Measurements from ENCODE around the gene S100A6.
"Not testable (repeated sequence)": the region's sequence is repeated elsewhere in the genome, so short reads cannot be mapped to it uniquely, and the experiment has no call there.

Gene S100A6

DNA sequence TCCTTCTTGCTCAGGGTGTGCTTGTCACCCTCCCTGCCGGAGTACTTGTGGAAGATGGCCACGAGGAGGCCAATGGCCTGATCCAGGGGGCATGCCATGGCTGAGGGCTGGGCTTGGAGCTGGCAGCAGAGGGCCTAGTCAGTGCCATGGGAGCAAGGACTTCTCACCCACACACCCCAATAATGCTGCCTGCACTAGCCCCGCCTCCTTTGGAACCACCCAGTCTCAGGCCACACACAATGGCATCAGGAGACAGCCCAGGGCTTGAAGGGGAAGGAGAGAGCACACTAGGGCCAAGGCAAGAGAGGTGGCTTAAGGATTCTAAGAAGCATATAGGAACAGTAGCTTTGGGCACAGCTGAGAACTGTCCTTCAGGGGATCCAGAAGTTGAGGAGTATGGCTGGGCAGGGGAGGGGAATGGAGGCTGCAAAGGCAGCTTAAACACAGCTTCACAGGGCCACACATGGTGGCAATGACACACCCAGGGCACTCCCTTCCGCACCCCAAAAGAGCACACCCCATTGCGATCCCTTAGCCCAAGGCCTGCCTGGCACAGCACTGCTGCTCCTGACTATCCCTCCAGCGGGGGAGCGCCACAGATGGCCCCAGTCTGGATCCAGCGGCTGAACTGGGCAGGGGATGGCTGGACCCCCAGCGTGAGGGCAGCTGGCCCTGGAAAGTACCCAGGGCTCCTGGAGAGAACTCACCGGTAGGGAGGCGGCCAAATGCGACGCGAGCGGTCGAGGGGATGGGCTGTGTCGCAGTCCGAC, at the start of gene S100A6:
Gene S100A6, minus strand, starts transcription at position 750 of the 770 bp plus-strand sequence. Its CDS starts 652 bp downstream, at position 98.
- peak; percentile 54 for DNase-seq

DNA sequence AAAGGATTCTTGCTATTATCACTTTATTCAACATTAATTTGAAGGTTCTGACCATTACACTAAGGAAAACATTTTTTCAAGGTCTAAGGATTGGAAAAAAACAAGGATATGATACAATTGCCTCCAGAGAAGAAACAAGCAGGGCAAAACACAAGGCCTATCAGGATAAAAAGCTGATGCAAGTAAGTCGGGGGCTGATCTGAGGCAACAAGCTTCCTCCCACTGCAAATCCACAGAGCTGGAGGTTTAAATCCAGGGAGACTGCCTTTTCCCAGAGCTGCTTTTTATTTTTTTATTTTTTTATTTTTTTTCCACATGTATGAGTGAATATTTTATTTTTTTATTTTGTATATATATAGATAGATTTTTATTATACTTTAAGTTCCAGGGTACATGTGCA, 49.2 kb upstream of the S100A6 start:
- no peak for DNase-seq

DNA sequence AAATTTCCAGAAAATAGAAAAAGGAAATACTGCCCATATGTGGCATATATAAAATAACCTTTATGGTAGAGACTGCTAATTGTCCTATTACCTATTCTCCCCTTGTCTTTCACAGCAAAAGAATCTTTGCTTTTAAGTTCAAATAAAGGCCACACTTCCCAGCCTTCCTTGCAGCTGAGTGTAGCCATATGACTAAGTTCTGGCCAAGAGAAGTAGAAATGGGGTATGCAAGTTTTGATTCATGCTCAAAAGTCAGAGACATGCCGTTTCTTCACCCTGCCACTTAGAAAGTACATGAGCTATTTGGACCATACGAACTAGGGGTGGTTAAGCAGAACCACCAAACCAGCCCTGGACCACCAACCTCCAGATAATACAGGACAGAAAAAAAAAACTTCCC, 48.2 kb upstream of the S100A6 start:
- DNase-seq = no peak

DNA sequence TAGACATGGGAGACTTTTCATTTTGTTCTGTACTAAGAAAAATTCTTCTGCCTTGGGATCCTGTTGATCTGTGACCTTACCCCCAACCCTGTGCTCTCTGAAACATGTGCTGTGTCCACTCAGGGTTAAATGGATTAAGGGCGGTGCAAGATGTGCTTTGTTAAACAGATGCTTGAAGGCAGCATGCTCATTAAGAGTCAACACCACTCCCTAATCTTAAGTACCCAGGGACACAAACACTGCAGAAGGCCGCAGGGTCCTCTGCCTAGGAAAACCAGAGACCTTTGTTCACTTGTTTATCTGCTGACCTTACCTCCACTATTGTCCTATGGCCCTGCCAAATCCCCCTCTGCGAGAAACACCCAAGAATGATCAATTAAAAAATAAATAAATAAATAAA, 47.7 kb upstream of the S100A6 start:
- not testable (repeated sequence) for DNase-seq

DNA sequence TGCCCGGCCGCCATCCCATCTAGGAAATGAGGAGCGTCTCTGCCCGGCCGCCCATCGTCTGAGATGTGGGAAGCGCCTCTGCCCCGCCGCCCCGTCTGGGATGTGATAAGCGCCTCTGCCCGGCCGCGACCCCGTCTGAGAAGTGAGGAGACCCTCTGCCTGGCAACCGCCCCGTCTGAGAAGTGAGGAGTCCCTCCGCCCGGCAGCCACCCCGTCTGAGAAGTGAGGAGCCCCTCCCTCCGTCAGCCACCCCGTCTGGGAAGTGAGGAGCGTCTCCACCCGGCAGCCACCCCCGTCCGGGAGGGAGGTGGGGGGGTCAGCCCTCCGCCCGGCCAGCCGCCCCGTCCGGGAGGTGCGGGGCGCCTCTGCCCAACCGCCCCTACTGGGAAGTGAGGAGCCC, 47.0 kb upstream of the S100A6 start:
- not testable (repeated sequence) for DNase-seq

DNA sequence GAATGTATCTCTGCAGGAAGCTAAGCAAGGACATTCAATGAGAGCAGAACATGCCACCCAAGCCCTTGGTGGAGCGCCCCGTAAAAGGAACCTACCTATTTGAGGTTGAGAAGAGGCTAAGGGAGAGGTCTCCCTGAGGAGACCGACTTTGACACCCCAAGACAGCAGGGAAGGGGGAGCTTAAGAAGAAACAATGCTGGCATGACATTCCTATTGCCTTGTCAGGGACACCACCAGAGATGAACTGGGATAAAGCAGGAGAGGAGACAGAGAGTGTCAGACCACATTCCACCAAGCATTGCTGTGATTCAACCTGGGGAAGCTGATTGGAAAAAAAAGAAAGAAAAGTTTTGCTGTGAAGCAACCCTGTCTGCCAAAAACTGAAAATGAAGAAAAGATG, 43.1 kb upstream of the S100A6 start:
- DNase-seq = no peak

DNA sequence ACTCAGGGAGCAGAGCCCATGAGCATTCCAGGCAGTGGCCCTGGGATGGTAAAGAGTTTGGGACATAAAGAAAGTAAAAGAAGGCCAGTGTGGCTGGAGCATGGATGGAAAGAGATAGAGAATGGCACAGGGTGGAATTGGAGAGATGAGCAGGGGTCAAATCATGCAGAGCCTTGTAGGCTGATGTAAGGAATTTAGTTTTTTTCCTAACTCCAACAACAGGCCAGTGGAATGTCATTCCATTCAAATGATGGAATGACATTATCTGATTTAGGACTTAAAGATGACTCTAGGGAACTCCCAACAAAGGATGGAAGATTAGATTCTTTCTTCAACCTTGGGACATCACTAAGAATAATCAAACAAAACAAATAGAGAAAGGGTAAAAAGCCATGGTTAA, 42.7 kb upstream of the S100A6 start:
- DNase-seq = no peak

DNA sequence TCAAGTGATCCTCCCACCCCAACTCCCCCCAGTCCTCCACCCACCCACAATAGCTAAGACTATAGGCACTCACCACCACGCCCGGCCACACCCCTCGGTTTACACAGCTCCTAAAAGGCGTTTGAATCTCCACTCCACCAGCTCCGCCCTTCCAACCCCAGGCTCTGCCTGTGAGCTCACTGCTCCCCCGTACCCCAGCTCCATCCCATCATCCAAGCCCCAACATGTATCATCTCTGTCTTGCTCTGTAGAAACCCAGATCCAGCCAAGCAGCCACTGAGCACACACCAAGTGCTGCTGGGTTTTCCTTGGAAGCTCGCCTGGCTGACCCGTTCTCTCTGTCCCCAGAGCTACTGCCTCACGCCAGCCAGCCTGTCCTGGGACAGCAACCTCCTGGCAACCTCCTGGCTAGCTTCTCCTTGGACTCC, 41.8 kb upstream of the S100A6 start:
- no peak for DNase-seq

DNA sequence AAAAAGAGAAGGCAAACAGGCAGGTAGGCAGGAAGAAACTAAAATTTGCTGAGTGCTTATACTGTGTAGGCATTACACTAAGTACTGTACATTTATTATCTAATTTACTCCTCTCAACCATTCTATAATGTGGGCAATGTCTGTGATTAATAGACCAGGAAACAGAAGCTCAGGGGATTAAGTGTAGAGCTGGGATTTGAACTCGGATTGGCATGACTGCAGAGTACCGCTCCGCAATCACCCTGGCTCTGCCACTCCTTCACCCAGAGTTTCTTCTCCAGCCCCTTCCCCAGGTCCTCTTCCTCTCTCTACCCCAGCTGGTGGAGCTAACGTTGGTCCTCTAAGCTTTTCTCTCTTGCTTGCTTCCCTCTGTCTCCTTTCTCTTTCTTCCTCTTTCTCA, 41.3 kb upstream of the S100A6 start:
- DNase-seq = no peak

DNA sequence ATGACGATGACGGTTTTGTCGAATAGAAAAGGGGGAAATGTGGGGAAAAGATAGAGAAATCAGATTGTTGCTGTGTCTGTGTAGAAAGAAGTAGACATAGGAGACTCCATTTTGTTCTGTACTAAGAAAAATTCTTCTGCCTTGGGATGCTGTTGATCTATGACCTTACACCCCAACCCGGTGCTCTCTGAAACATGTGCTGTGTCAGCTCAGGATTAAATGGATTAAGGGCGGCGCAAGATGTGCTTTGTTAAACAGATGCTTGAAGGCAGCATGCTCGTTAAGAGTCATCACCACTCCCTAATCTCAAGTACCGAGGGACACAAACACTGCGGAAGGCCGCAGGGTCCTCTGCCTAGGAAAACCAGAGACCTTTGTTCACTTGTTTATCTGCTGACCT, 39.7 kb upstream of the S100A6 start:
- not testable (repeated sequence) for DNase-seq

DNA sequence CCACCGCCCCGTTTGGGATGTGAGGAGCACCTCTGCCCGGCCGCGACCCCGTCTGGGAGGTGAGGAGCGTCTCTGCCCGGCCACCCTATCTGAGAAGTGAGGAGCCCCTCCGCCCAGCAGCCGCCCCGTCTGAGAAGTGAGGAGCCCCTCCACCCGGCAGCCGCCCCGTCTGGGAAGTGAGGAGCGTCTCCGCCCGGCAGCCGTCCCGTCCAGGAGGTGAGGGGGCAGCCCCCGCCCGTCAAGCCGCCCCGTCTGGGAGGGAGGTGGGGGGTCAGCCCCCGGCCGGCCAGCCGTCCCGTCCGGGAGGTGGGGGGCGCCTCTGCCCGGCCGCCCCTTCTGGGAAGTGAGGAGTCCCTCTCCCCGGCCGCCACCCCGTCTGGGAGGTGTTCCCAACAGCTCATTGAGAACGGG, 39.3 kb upstream of the S100A6 start:
- DNase-seq = not testable (repeated sequence)

DNA sequence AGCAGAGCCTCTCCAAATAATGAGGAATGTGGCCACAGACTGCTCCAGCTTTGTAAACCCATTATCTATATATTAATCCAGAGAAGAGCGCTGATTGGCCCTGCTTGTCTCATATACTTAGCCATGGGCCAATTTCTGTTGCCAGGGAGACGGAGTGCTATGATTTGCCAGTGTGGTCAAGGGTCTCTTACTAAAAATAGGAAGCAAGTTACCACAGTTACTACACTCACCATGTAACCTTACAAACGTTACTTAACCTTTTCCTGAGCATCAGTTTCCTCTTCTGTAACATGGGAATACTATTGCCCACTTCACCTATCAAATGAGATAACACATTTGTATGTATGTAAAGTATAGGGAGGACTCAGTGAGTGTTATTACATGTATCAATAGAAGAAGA, 37.6 kb upstream of the S100A6 start:
- DNase-seq = no peak

DNA sequence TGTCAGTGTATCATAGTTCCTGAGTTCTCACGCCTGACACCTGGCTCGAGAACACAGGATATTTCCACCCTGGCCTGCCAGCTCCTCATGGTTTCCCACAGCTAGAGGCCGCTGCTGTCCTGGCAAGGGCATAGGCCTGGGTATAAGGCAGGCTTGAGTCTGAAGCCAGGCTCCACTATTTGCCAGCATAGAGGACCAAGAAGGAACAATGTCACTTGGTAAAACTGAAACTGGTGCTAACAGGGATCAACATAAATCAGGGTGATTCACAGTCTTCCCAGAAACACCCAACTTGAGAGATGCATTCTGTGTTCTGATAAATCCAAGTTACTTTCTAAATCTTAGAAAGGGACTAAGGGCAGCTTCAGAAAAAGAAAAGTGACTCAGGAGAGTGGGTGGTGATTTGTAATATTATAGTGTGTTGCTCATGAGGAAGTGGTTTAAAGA, 36.8 kb upstream of the S100A6 start:
- DNase-seq = peak; percentile 58

DNA sequence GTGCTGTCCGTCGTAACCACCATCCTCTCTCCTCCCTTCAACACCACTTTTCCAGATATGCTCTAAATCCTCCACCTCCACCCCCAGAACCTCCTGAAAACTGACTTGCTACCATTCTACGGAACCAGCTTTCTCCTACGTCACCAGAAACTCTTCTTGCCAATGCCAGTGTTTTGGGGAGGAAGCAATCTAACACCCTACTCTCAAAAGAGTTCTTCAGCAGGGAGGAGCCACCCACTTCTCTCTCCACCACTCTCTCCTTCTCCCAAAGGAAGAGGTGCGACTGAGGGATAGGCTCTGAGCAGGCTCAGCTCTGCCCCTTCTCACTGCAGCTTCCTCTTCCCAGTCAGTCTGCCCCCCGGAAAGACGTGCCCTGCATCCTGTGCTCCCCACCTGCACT, 35.9 kb upstream of the S100A6 start:
- DNase-seq = no peak

DNA sequence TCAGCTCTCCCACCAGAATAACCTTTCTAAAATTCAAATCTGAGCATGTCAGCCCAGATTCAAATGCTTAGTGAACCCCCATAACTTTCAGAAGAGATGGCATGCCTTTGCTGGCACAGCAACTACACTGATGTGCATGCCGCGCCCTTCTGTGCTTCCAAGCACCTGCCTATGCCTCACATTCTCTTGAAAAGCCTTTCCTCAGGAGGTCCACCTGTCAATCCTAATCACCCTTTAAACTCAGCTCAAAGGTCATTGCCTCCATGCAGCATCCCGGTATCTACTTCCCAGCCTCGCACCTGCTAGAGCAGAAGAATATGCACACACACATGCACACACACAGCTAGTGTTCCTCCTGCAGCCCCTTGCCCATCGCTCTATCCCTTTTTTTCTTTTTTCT, 35.1 kb upstream of the S100A6 start:
- no peak for DNase-seq

DNA sequence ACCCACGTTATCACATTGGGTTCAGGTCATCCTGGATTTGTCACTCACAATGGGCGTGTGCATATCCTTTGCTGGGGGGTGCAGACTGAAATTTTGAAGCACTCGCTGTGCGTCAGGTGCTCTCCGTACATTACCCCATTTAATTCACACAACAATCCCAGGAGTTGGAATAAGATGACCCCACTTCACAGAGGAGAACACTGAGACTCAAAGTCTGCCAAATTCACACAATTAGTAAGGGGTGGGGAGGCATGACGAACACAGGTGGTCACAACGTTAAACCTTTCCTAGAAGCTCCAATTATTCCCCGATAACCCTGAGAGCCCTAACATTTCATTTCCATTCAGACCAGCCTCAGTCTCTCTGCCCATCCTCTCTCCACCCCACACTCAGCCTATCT, 33.7 kb upstream of the S100A6 start:
- no peak for DNase-seq

DNA sequence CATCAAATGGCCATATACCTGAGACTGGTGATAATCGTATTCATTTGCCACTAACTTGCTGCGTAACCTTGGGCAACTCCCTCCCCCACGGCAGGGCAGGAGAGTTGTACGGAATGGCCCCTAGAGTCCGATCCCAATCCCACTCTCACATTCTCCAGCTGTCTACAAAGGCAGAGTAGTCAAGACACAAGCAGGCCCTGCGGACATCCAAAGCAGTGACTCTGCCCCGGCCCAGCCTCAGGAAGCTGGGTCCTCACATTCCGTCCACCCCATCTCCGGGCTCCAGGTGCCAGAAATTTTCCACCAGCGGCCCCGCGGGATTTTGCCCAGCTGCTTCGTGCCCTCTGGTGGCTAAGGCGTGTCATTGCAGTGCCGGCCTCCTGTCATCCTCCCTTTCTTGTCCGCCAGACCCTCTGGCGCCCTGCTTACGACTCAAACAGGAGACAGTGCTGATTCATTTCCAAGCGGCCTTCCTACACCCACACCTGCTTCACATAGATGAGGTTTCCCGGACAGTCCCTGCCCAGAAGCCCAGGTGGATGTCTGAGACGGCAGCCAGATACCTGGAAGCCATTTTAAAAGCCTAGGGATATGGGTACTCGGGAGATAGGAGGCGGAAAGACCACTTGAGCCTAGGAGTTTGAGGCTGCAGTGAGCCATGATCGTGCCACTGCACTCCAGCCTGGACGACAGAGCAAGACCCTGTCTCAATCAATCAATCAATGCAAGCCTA, 32.7 kb upstream of the S100A6 start:
- DNase-seq = peak; percentile 84

DNA sequence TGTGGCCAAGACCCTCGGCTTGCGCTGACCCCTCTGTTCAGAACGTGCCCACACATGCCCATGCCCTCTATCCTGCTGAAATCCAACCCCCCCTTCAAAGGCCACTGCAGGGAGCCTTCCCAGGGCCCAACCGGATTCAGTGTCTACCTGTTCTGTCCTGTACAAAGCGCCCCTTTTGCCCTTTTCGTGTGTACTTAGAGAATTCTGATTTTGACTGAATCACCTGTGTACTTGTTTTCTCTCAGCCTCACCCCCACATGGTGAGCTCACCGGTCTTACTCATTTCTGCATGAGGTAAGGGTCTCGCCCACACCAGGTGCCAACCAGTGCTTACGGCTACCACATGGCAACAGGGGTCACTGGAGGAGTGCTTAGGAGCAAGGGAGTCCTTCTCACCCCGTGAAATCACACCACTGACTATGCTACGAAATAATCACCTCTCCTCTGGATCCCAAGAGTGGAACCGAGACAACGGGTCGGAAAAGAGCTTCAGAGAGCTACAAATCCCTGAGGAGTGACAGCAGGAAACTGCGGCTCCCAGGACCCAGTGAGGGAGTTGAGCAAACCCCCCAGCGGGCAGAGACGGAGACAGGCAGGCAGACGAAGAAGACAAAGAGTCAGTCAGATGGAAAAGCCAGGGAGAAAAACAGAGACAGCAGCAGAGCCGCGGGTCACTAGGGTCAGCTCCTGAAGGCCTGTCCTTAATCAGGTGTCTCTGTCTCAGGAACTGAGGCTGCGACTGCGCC, 32.0 kb upstream of the S100A6 start:
- no peak for DNase-seq

DNA sequence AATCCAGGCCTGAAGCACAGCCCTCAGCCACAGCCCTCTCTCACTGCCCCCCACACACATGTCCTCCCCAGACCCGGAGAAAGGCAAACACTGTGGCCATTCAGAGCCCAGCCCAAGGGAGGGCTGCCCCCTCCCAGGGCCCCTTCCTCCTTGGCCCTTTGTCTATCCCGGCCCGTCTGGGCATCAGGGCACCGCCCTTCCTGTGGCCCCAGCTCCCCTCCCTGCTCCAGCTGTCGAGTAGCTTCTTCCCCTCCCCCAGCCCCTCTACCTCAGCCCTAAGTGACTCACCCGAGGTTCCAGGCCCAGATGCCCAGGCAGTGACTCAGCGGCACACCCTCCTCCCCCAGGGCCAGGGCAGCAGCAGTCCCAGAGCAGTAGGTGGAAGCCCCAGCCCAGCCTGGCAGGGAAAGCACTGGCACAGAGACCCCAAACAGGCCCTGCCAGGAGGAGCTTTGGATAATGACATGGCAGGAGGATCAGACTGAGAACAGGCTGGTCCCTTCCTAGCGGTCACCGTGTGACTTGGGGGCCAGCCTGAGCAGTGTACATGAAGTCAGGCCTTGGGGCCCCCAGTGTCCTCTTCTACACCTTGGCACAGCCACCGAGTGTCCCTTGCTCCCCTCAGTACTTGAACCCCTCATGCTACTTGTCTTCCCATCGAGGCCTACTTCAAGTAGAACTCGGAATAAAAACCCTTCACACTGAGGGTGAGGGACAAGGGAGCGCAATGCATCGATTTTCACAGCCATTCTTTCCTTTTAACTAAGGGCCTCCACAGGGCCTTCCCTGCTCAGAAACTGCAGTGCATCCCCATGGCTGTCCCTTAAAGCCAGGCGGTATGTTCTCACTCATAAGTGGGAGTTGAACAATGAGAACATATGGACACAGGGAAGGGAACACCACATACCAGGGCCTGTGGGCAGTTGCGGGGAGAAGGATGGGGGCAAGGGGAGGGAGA, 30.9 kb upstream of the S100A6 start:
- DNase-seq = peak; percentile 80

DNA sequence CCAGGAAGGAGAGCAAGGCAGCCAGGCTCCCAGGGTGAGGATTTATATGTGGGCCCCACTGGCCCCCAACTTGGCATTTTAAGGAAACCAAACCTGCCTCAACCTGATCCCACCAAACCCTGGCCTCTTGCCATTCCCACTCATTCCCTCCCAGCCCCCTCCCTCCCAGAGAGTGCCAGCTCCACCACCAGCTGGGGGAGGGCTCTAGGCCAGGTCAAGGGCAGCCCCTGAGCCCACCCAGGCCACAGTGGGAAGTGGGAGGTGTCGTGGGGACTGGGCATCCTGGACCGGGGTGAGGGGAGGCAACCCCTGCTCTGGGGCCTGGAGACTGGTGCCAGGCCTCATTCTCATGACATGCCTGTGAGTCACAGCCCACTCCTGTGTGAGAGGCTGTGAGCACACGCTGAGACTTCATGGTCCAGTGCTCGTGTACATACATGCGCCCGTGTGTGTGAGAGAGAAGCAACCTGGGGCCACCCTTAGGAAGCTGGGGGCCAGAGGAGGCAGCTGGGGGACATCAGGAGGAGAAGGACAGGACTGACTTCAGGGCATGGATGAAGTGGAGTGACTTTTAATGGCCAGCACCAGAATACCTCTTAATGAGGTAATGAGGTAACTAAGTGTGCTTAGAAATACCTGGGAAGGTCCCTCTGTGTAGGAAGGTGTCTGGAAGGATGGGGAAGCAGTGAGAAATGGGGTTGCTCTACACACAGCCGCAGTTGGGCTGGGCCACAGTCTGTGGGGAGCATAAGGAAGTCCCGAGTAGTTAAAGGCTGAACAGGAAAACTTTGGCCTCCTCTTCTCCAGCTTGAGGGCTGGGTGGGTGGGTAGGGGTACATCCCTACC, 30.0 kb upstream of the S100A6 start, which contains the start of gene S100A2:
Gene S100A2, minus strand, starts transcription at position 316 of the 846 bp plus-strand sequence. CDS start 1,967 bp downstream, outside the sequence.
- DNase-seq = peak; percentile 23

DNA sequence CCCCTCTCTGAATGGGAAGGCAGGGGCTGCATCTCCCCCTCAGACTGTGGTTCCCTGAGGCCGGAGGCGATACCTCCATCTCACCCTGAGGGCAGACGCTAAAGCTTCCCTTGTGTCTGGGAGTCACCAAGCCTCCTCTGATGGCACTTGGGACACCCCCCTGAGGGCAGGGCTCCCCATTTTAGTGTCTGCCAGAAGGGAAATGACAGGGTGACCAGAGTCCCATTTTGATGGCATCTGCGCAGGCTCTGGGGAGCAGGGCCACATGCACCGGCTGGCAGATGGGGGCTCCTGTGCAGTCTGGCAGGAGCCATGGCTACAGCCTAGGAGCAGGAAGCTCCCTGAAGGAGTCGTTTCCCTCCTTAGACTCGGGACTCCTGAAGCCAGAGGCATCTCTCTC, 28.2 kb upstream of the S100A6 start:
- DNase-seq = no peak
